Activated CD8-positive, alpha-beta memory T cell treated with anti-CD3 and anti-CD28 coated beads, Interleukin-2, amount 50 U/mL, for 24 hours (primary cell): ENCODE data around the gene APBA2.

ENCODE experiments used
- DNase-seq: peaks from one replicate; pipeline ENCODE4 v3.0.0-alpha.2; 2020; ENCODE audit errors: extremely low read depth

APBA2 gene

DNA sequence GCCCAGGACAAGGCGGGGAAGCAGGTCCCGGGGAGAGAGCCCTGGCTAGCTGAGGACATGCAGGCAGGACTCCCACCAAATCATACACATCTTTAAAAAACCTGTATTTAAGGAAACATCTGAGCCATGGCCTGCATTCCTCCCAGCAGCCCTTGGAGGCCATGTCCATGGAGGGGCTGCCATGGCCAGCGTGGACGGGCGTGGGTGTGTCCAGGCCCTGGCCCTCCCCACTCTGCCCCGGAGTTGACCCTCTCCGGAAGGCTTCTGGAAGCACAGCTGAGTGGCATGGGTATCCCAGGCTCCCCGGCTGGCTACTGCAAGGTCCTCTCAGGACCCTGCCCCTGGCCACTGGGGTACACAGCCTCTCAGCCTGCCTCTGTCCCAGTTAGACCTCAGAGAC lies 234.1 kb downstream of the APBA2 start:
- no peak for DNase-seq

DNA sequence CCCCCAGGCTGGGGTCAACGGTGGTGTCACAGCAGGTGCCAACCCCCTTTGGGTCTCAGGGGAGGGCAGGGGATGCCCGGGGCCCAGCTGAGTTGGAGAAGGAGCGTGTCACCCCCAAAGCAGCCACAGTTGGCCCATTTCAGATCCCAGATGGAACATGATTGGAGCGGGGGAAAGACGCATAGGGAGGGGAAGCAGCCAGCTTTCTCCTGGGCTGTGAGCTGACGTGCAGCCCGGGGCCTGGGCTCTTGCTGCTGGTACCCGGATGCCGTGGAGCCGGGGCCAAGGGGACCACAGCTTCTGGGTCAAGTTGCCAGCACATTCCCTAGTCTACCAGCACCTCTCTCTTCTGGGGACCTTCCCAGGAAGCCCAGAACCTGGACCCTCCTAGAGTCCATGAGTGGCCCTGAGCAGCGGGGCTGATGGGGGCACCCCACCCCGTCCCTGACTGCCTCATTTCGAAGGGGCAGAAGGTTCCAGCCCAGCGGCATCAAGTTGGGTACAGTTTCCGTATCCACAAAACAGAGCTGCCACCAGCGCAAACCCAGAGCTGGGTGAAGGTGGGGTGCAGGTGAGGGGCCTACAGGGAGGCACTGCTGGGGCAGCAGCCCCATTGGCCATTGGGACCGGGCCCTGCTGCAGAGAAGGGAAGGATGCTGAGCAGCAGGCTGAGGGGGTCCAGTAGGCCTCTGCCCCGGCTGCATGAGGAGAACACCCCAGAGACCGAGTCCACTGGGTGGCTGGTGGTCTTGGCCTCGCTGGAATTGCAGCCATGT lies 235.0 kb downstream of the APBA2 start:
- DNase-seq: no peak

DNA sequence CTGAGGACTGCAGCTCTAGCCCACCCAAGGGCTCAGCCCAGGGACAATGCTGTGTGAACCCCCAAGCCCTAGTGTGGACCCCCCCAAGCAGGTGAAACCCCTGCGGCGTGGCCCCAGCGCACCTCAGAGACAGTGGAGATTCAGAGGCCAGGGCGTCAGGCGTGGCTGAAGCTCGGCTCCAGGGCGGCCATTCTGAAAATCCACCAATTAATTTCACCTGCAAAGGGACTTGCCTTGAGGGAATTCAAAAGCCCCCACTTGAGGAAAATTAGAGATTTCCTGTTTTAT lies 235.5 kb downstream of the APBA2 start:
- no peak for DNase-seq

DNA sequence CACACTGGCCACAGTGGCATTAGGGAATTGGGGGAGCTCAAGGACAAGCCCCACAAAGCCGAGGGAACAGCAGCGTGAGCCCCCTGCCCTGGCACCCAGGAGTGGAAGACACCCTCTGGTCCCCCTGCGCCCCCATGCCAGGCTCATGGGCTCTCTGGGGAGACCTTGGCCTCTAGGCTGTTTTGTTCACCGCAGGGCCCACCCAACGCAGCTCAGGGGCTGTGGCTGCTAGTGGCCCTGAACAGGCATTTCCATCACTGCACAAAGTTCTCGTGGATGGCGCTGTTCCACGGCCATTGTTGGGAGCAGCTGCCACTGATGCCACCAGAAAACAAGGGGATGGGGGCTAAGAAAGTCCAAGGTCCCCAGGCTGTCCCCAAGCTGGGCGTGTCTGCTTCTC lies 236.1 kb downstream of the APBA2 start:
- DNase-seq: no peak

DNA sequence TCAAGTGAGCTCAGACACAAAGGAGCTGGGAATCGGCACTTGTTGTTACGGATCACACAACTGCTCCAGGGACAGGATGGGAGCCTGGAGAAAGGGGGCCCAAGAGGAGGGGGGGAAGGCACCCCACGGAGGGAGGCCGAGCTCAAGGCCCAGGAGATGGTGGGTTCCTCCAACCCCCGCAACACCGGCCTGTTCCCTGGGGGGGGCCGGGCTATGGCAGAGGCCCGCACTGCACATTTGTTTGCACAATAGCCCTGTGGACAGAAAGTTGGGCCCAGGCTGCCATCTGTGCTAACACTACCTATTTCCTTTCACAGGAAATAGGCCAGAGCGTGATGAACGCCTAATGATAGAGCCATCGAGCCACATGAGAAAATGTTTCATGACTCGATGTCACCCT lies 236.7 kb downstream of the APBA2 start:
- DNase-seq: no peak

DNA sequence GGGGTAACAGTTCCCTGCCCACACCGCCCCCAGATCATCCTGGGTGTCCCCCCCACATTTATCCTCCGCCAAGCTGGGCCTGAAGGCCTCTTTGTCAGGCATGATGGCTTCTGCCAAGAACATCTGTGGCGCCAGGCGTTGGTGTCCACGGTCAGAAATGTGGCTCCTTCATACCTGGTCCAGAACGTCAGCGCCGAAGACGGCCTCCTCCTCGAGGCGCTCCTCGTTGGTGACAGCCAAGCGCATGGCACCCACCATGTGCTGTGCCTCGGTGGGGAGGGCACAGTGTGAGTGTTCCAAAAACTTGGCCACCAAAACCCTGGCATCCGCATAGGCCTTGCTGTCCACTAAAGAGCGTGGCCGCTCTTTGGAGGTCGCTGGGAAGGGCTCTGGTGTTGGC lies 237.4 kb downstream of the APBA2 start:
- DNase-seq: no peak

DNA sequence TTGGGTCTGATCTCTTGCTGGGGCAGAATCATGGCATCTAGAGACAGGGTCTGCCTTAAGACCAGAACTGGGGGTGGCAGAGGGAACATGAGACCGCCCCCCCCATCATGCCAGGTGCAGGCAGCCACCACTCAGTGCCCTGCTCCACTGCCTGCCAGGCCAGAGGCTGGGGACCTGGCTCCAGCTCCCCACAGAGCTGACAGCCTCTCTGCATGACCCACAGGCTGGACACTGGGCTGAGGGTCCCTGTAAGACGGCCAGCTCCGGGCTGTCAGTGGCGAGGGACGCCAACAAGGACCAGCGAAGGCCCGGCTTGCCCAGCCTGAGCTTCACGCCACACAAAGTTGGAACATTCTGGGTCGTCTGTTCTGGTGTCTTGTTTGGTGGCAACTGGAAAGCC lies 238.2 kb downstream of the APBA2 start:
- DNase-seq: no peak

DNA sequence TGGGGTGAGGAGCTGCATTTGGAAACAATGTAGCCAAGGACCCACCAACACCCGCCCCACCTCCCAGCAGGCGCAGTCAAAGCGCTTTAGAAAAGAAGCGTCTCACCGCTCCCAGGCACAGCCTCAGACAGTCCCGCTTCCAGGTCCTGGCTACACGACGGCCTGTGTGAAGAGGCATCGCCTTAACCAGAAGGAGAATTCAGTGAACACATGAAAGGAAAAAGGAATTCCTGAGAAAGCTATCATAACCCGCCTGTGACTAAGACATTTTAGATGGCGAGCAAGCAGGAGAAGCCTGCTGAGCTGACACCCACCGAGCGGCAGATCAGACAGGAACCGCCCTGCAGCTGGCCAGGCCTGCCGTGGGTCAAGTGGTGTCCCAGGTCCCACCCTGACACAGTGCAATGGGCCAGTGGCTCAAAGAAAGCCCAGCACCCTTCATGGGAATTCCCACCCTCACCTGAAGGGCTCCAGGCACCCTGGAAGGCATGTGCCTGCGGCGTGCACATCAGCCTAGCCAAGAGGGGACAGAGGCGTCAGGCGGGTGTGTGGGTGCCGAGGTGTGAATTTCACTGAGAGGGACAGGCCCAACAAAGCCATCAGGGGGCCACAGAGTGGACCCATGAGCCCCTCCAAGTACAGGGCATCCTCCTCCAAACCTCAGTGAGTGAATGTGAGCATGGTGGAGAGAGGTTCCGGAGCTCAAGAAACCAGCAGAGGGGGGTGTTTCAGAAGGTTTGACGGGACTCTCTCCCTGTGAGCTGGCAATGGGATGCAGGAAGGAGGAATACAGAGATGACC lies 239.0 kb downstream of the APBA2 start:
- no peak for DNase-seq

DNA sequence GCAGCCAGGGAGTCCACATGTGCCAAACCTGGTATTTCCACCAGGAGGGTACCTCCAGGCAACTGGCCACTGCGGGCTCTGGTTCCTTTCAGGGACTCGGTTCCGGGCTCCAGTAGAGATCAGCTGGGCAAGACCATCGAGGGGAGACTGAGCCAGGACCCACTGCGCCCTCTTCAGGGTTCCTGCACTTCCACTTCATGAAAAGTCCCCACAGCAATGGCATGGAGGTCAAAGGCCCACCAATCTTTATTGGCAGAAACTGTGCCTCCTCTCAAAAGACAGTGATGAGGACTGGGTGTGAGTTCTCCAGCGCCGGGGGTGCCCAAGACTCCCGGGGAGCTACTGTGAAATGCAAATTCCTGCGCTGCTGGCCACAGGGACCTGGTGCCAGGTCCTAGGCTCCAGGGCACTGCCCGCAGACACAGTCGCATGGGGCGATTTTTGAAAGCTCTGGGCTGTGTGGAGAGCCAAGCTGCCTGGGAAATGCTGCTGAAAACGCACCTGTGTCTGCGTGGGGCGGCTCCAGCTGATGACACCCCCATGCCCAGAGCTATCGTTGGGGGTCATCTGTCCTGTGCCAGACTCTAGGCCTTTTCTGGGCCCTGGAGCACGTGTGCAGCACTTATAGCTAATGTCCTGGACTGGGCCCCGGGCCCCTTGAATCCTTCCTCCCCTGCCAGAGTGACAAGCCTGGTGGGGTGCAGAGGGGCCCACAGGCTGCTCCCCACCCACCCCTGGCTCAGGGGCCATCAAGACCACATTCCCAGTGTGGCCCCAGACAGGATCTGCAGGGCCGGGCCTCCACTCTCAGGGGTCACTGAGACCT lies 239.8 kb downstream of the APBA2 start:
- DNase-seq: no peak

DNA sequence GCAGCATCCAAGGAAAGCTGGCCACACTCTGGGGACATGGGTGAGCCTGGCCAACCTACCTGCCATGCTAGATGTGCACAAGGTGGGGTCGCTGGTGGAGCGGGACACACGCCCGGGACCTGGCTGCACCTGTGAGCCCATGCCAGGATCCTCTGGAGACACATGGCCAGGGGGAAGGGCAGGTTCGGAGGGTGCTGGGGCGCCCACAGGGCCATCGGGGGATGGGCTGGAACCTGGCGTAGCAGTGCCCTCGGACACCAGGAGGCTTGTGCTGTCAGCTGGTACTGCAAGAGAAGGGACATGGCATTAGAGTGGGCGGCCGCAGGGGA lies 240.4 kb downstream of the APBA2 start:
- no peak for DNase-seq

DNA sequence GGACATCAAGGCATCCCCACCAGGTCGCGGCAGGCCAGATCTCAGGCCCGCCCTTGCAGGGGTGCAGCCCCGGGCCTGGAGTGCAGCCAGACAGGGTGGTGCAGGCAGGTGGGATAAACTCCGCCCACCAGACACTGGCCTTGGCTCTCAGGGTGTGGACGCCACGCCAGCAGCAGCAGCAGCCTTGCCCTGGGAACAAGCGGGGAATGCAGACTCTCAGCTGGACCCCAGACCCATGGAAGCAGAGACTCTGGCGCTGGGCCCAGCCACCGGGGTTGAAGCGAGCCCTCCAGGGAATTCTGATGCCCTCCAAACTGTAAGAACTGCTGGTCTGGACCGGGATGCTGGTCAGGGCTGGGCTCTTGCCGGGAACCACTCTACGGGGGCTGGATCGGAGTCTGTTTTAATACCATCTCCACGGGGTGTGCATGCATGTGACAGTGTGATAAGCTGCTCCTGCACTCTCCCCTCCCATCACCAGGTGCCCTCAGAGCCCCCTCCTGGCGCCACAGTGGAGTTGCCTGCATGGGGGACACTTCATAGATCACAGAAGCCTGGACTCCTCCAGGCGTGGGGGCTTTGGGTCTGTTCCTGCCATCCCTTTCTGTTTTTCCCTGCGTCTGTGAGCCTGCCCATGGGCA lies 241.2 kb downstream of the APBA2 start:
- no peak for DNase-seq

DNA sequence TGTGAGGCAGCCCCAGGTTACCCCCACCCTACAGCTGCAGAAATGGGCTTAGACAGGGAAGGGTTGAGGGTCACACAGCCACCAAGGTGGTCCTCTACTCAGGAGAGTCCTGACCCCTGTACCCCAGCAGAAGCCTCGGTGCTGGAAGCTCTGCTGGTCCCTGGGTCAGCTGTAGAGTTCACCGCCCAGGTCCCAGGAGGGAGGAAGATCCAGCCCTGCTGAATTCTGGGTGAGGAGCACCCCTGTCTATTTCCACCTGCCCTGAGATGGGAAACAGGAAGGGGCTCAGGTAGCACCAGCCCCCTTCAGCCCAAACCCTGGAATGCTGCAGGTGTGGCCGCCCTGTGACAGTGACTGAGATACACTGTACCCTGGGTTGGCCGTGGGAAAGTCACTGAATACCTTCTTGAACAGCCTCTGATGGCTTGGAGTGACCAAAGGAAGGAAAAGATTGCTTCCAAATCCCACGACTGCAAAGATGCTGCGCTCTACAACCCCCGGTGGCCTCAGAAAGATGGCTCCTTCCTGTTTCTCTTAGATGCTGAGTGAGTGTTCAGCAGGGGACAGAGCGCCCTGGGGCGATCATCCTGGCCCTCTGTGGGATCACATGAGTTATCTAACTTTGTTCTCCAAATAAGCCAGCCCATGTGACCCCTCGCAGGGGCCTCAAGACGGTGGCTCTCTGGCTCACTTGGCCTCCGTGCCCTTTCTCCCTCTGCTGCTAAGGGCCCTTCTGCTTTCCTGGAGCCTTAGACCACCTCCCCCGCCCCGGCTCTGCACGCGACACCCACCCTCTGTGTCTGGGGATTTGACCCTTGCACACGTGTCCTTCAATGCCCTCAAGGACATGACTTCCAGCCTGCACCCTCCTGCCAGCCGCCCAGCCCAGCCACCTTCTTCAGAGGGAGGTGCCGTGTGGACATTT lies 242.0 kb downstream of the APBA2 start:
- DNase-seq: no peak

DNA sequence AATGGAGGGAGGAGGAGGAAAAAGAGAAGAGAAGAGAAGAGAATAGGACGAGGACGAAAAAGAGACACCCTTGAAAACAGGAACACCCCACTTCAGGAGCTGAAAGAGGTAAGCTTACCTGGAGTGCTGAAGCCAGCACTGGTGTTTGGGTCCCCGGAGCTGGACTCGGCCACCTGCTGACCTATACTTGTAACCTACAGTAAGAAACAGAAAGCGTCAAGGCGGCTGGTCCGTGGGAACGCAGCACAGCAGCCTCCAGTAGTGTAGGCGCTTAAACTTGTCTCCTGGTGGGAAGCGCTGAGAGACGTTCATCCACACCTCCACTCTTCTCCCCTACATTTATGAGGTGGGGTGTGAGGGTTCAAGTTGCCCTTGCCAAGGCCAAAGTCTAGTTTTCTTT lies 242.9 kb downstream of the APBA2 start:
- no peak for DNase-seq

DNA sequence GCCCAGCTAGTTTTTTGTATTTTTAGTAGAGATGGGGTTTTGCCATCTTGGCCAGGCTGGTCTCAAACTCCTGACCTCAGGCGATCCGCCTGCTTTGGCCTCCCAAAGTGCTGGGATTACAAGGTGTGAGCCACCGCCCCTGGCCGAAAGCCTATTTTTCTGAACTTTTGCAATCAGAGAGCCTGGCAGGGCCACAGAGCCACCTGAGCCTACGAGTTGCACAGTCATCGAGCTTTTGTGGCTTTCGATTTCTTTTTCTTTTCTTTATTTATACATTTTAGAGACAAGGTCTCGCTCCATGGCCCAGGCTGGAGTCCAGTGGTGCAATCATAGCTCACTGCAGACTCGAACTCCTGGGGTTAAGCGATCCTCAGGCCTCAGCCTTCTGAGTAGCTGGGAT lies 243.4 kb downstream of the APBA2 start:
- DNase-seq: no peak

DNA sequence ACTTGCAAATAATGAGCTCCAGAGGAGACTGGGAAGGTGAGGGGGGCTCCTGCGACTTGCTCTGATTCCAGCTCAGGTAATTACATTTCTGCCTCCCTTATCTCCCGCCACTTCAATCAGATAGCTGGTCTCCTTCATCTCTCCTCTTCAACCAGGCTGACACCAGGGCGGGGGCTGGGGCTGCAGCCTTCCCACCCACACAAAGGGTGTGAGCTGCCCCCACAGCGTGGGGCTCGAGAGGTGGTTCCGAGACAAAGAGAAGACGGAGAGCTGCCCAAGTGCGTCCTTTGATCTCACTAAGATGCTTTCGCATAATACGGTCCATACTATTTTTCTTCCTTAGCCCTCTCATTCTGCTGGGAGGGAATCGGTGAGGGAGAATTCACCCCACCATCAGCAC lies 244.2 kb downstream of the APBA2 start:
- no peak for DNase-seq

DNA sequence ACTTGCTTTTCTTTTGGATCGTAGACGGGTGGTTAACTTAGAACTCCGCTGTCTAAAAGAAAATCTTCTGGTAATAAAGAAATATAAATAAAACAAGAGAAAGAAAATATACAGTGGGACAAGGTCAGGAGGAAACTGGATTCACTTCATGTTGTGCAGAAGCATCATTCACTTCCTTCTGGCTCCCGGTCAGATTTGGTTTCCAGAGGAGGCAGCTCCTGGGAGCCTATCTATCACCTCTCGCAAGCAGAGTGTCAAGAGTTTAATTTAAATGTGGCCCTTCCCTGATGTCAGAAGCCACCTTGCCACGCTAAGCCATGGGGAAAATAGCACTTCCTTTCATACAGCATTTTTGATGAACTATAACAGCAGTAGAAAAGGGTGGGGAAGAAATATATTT lies 244.7 kb downstream of the APBA2 start:
- DNase-seq: no peak

DNA sequence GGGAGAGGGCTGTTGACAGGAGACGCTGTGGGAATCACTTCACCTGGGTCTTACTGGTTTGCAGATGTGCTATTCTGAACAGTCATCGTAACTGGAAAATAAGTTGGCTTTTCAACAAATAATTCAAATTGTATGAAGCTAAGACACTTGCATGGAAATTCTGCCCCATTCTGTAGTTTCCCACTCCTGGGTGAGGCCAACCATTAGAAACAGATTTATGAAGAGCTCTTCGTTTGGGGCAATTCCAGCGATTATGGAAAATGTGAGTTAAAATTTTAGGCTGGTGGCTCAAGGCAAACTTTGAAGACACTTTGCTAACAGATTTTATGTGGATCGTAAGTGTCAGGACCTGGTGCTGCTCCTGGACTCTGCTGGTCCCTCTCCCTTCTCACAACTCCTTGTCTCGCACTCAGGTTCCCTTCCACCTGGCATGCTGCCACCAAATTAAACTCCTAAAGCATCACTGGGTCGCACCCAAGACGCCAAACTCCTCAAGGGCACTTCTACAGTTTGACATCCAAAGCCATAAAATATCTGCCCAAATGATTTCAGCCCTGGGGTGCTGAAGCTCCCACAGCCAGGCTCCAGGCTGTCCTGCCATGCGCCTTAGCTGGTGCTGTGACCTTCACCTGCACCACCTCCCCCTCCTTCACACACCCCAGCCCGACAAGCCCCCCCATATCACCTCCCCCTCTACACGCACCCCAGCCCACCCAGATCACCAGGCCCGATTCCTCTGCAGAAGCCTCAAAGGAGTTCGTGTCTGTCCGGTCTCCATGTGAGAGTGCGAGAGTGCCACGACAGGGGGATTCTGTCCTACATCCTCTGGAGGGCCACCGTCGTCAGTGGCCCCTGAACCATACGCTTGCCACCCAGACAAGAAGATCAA lies 245.4 kb downstream of the APBA2 start:
- no peak for DNase-seq

DNA sequence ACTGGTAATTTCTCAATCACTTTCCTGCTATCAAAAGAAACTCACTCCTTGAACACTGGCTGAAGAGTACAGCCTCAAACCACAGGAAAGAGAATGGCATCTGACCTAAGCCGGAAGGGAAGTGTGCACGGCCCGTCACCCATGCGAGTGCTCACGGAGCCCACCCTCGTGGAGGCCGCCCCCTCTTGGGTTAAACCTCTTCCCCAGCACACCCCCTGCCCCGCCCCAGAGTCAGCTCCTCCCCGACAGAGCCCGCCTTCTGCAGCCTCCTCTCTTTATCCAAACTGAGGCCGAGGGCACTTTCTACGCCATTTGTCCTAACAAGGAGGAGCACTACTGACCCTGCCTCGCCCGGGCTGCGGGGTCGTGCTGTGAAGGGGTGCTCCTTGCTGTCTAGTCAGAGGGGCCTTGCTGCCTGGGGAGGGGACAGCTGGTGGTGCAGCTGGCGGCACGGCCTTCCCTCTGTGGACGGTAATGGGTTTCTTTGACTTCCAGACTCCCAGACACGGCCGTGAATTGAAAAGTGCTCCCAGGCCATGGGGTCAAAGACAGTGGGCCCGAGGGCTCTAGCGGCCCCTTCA lies 246.2 kb downstream of the APBA2 start:
- DNase-seq: no peak

DNA sequence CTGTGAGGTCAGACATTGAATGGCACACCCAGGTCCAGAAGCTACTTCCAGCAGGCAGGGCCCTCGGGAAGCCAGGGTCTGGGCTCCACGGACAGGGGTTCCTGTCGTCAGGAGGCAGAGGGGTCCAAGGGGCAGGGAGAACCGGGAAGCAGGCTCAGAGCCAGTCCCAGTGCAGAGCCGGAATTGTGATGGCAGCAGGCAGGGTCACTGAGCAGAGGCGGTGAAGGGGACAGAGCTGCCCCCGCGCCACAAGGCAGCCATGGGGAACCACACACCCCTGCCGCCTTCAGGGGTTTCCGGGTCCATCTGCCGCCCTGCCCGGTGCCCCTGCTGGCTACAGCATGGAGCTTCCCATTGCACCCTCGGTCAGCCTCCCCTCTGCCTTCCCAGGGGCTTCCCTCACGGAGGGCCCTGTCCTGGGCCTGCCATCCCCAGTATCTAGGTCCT lies 247.0 kb downstream of the APBA2 start:
- DNase-seq: no peak

DNA sequence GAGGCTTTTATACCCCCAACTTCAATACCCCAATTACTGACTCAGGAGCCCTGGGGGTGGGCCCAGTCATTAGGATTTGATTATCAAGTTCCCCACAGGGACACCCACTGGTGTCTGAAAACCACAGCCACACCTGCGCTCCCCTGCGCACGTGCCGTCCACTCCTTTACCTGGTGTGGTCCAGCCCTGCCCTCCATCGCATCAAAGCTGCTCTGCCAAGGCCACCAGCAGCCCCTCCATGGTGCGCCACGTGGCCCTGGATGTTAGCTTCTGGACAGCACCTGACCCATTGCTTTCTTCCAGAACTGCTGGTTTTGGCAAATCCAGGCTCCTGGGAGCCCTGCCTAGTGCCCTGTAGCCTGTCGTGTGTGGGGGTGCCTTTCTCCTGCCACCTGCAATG lies 247.5 kb downstream of the APBA2 start:
- DNase-seq: no peak
